K562 (cell line): ENCODE results near the gene KRT39. TPM values are rescaled to one million over a fixed set of nuclear protein-coding genes. Genes with fewer than 3 reads are reported as not detected.

ENCODE experiments used
- ATAC-seq: fragments of 200-7000 bp; cut with Tn5 transposase; 3 replicates; pipeline ENCODE4 v1.9.1; 2020; ENCODE audit warnings: moderate library complexity
- BruUV-seq: library from RNA; stranded (reverse); fragments of 400-500 nt; replicated peaks from 2 replicates; lab custom pipeline; 2021; lab: Mats Ljungman, UMichigan
- CTCF ChIA-PET: fragments of 300-600 bp; formaldehyde crosslinking; extraction: SDS; loops from one replicate; lab custom pipeline; 2021; ENCODE audit warnings: low intra/inter-chr PET ratio; lab: Yijun Ruan, JAX
- POLR2A ChIA-PET: fragments of 300-600, 350-650 bp; sonication (Branson Sonifier 250); formaldehyde crosslinking; extraction: SDS; loops from one replicate; lab custom pipeline; 2021; ENCODE audit warnings: antibody characterized with exemption, inconsistent platforms; lab: Yijun Ruan, JAX
- DNase-seq, 4 experiments: peaks; one replicate each; pipeline versions ENCODE4 v3.0.0 to v3.0.0-alpha.2; 2011 to 2018; ENCODE audit warnings: low spot score in 3 of 4, mixed read lengths in 3 of 4; ENCODE audit errors: extremely low read depth in 1 of 4
- FAIRE-seq: peaks from 2 replicates; lab custom pipeline; 2011; peaks lifted over from hg19 to GRCh38; lab: Jason Lieb, UNC
- H2AFZ ChIP-seq: 2 replicates; pipeline ENCODE4 v1.6.0; 2011; ENCODE audit warnings: low read depth, low read length, control low read depth, inconsistent platforms
- H3K27ac ChIP-seq: fragments of 200-600 bp; 3 replicates; pipeline ENCODE4 v1.8.0; 2011; ENCODE audit warnings: low read depth, mild to moderate bottlenecking, control low read depth, inconsistent platforms, low read length, moderate library complexity, mixed read lengths; ENCODE audit errors: extremely low read depth
- H3K27me3 ChIP-seq, 2 experiments: fragments of 300-600 bp in 1 of 2; 2 replicates in 1 of 2; 3 replicates in 1 of 2; pipeline versions ENCODE4 v1.6.0 to v1.8.0; 2011; ENCODE audit warnings: inconsistent platforms in 2 of 2, low read length in 2 of 2, mild to moderate bottlenecking in 1 of 2, mixed read lengths in 1 of 2, moderate library complexity in 1 of 2; ENCODE audit not compliant: control insufficient read depth in 2 of 2, insufficient read depth in 2 of 2
- H3K36me3 ChIP-seq: fragments of 300-600 bp; 3 replicates; pipeline ENCODE4 v1.8.0; 2011; ENCODE audit warnings: mild to moderate bottlenecking, low read length, inconsistent platforms; ENCODE audit not compliant: control insufficient read depth, insufficient read depth
- H3K4me1 ChIP-seq, 2 experiments: fragments of 200-600 bp in 1 of 2; replicated peaks in 1 of 2; 2 replicates in 1 of 2; 3 replicates in 1 of 2; pipeline versions ENCODE4 v1.5.1 to v1.8.0; 2011; ENCODE audit warnings: inconsistent platforms in 2 of 2, low read length in 2 of 2, mild to moderate bottlenecking in 1 of 2, mixed read lengths in 1 of 2, moderate library complexity in 1 of 2; ENCODE audit not compliant: control insufficient read depth in 2 of 2, insufficient read depth in 2 of 2
- H3K4me2 ChIP-seq: 2 replicates; pipeline ENCODE4 v1.6.1; 2011; ENCODE audit warnings: low read length, control low read depth, inconsistent platforms, mixed read lengths; ENCODE audit not compliant: insufficient read depth
- H3K4me3 ChIP-seq: fragments of 200-600 bp; sonication (generic), shearing (Covaris generic); 2 replicates; pipeline ENCODE4 v1.5.1; 2016; ENCODE audit warnings: control low read depth, inconsistent platforms
- H3K79me2 ChIP-seq: fragments of 200-600 bp; 3 replicates; pipeline ENCODE4 v1.8.0; 2011; ENCODE audit warnings: low read length, inconsistent platforms; ENCODE audit not compliant: control insufficient read depth, insufficient read depth
- H3K9ac ChIP-seq, 2 experiments: 2 replicates each; pipeline versions ENCODE4 v1.6.0 to v1.6.1; 2011; ENCODE audit warnings: low read depth in 2 of 2, low read length in 2 of 2, control low read depth in 1 of 2, inconsistent platforms in 1 of 2, mild to moderate bottlenecking in 1 of 2, mixed read lengths in 1 of 2; ENCODE audit not compliant: insufficient read depth in 1 of 2
- H3K9me1 ChIP-seq: one replicate; pipeline ENCODE4 v1.6.0; 2011; ENCODE audit warnings: inconsistent platforms, mild to moderate bottlenecking, low read length, moderate library complexity; ENCODE audit not compliant: control insufficient read depth, insufficient read depth
- H3K9me3 ChIP-seq: replicated peaks from 2 replicates; pipeline ENCODE4 v1.5.1; 2011; ENCODE audit warnings: low read depth, low read length, inconsistent platforms; ENCODE audit not compliant: control insufficient read depth, insufficient read depth
- H4K20me1 ChIP-seq: replicated peaks from 2 replicates; pipeline ENCODE4 v1.6.1; 2011; ENCODE audit warnings: low read length, inconsistent platforms, mixed read lengths; ENCODE audit not compliant: control insufficient read depth, insufficient read depth
- CBFA2T2 ChIP-seq: fragments of 450-650 bp; conservative IDR thresholded peaks from 2 replicates; pipeline ENCODE4 v1.6.1; 2017; ENCODE audit warnings: mild to moderate bottlenecking
- HMG20B ChIP-seq: fragments of 250-450 bp; sonication (Bioruptor Pico); IDR thresholded peaks from 2 replicates; pipeline ENCODE4 v1.5.0; 2021; ENCODE audit warnings: mild to moderate bottlenecking
- SAFB ChIP-seq: fragments of 200-400 bp; formaldehyde crosslinking; IDR thresholded peaks from 2 replicates; pipeline ENCODE4 v1.6.1; 2017; ENCODE audit warnings: low read depth, low read length, borderline replicate concordance
- ZNF121 ChIP-seq: sonication (generic); formaldehyde crosslinking; conservative IDR thresholded peaks from 2 replicates; pipeline ENCODE4 v1.8.0; 2022; ENCODE audit warnings: missing genetic modification reagents
- ZNF174 ChIP-seq: fragments of 250-450 bp; sonication (Bioruptor Pico); IDR thresholded peaks from 2 replicates; pipeline ENCODE4 v1.4.0; 2020; ENCODE audit warnings: mild to moderate bottlenecking
- WGBS: fragments of 100-300 bp; shearing (Covaris generic); methylation state at CpG from one replicate; pipeline ENCODE4 v1.1.6; 2016; ENCODE audit warnings: low coverage, mixed read lengths; ENCODE audit not compliant: insufficient coverage; ENCODE audit errors: missing lambda C conversion rate; 5-methylcytosine and 5-hydroxymethylcytosine counted together
- in situ Hi-C: fragments of 300-500 bp; cut with MboI; formaldehyde crosslinking; loops from 4 replicates; pipeline ENCODE4 v1.15.0; 2018; ENCODE audit warnings: inconsistent platforms, mixed read lengths
- intact Hi-C: fragments of 100-400 bp; cut with micrococcal nuclease; formaldehyde crosslinking; loops from 2 replicates; pipeline ENCODE4 v1.14.2; 2022
- polyA plus RNA-seq, 8 experiments: library from polyadenylated mRNA; depleted of rRNA in 4 of 8; stranded (reverse) in 5 of 8; unstranded in 3 of 8; fragments of >200 nt; fragmentation: Nextera tagmentation in 2 of 8; fragmentation: Illumina TruSeq in 1 of 8; extraction: Ambion mirVana in 2 of 8; extraction: Trizol in 1 of 8; gene quantifications; 2 replicates each; pipeline versions ENCODE4 v1.2.1 to v1.2.3, GENCODE V29; 2011 to 2014; ENCODE audit warnings: inconsistent platforms in 1 of 8, missing spikeins in 1 of 8
- total RNA-seq, 7 experiments: library from RNA; depleted of rRNA in 6 of 7; stranded (reverse); fragments of >200 nt in 6 of 7; fragmentation: Illumina TruSeq in 2 of 7; extraction: Trizol in 2 of 7; gene quantifications; 2 replicates each; pipeline versions ENCODE4 v1.2.1 to v1.2.3, GENCODE V29; 2011 to 2021; ENCODE audit warnings: low replicate concordance in 1 of 7
- TF ChIP-seq, protein P1 (sequence below): fragments of 250-450 bp; sonication (Bioruptor Pico); IDR thresholded peaks from 2 replicates; pipeline ENCODE4 v1.9.0; 2021; ENCODE audit warnings: mild to moderate bottlenecking
- TF ChIP-seq, protein P2 (sequence below): fragments of 250-450 bp; sonication (Bioruptor Pico); IDR thresholded peaks from 2 replicates; pipeline ENCODE4 v1.9.0; 2021; ENCODE audit warnings: mild to moderate bottlenecking, inconsistent platforms
- TF ChIP-seq, protein P3 (sequence below): fragments of 250-450 bp; sonication (Bioruptor Pico); IDR thresholded peaks from 2 replicates; pipeline ENCODE4 v1.8.0; 2021; ENCODE audit warnings: borderline replicate concordance, mild to moderate bottlenecking, moderate library complexity; ENCODE audit not compliant: poor library complexity, severe bottlenecking

The KRT39 gene
- total and polyA plus RNA-seq, 9 of the 15 experiments (the other 6 are each of a cell fraction or from before 2014, with no cell fraction given): not detected

DNA sequence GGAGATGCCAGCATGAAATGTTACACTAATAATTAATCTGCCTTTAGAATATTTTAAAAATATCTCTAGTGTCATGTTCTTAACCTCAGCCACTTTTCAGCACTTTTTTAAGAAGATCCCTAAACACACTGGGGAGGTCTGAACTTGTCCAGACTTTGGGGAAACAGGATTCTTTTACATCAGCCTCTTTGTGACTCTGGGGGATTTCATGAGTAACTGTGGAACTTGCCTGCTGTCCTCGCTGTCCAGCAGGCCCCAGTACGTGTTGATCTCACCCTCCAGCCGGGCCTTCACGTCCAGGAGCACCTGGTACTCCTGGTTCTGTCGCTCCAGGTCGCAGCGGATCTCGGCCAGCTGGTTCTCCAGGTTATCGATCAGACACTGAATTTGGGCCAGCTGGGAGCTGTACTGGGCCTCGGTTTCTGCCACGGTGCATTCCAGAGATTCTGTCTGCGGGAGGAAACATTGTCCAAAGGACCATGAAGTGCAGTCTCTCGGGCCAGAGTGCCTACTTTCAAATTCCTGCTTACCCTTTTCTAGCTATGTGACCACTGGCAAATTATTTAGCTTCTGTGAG is 11.9 kb upstream of the KRT39 start:
- no peak for FAIRE-seq
- Histone ChIP-seq H2AFZ (no peak overlapping the region), H4K20me1 (no peaks in the 10 kb centered on the region; the same call in 1 of the 2 replicates), H3K79me2 (no peaks in the 10 kb centered on the region), H3K4me1 (no peaks in the 10 kb centered on the region; a peak in 1 of 5 replicates), H3K9me3 (no peaks in the 10 kb centered on the region), H3K36me3 (no peaks in the 10 kb centered on the region), H3K4me2 (no peak overlapping the region), H3K27ac (no peak overlapping the region), H3K4me3 (no peak overlapping the region), H3K9me1 (peaks cover 4% of the 10 kb centered on the region), H3K27me3 (peaks cover 3 to 29% of the 10 kb centered on the region in 2 experiments; a peak in 4 of 5 replicates), H3K9ac (no peak overlapping the region)
- in situ Hi-C loops (no loop called here), intact Hi-C loops (no loop called here)
- ChIA-PET CTCF (no interaction called here), POLR2A (interaction anchor here (2.2 kb wide), 1 partner anchor 17 kb away, joined by 8 read pairs; no protein-coding TSS in a partner anchor)
- WGBS: under 1% methylated on average over 10 of the region's 13 CpGs
- TF ChIP-seq ZNF174 (no peak), ZNF121 (CRISPR knock-in tag) (no peak), SAFB (no peak), CBFA2T2 (no peak), HMG20B (CRISPR knock-in tag) (no peak)
- TF ChIP-seq, protein P1, sequence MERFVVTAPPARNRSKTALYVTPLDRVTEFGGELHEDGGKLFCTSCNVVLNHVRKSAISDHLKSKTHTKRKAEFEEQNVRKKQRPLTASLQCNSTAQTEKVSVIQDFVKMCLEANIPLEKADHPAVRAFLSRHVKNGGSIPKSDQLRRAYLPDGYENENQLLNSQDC: no peak
- TF ChIP-seq, protein P2, sequence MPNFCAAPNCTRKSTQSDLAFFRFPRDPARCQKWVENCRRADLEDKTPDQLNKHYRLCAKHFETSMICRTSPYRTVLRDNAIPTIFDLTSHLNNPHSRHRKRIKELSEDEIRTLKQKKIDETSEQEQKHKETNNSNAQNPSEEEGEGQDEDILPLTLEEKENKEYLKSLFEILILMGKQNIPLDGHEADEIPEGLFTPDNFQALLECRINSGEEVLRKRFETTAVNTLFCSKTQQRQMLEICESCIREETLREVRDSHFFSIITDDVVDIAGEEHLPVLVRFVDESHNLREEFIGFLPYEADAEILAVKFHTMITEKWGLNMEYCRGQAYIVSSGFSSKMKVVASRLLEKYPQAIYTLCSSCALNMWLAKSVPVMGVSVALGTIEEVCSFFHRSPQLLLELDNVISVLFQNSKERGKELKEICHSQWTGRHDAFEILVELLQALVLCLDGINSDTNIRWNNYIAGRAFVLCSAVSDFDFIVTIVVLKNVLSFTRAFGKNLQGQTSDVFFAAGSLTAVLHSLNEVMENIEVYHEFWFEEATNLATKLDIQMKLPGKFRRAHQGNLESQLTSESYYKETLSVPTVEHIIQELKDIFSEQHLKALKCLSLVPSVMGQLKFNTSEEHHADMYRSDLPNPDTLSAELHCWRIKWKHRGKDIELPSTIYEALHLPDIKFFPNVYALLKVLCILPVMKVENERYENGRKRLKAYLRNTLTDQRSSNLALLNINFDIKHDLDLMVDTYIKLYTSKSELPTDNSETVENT (CRISPR knock-in tag): no peak
- TF ChIP-seq, protein P3, sequence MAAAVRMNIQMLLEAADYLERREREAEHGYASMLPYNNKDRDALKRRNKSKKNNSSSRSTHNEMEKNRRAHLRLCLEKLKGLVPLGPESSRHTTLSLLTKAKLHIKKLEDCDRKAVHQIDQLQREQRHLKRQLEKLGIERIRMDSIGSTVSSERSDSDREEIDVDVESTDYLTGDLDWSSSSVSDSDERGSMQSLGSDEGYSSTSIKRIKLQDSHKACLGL (CRISPR knock-in tag): no peak
- BruUV-seq: no TSS peak
- no peak for ATAC-seq
- no peak for DNase-seq
